CD4-positive, alpha-beta T cell (primary cell): ENCODE results near the gene AMACR. TPM values are rescaled to one million over a fixed set of nuclear protein-coding genes. Genes with fewer than 3 reads are reported as not detected.

Experiments used
- ATAC-seq: fragments of 200-7000 bp; cut with Tn5 transposase; one replicate; pipeline ENCODE4 v1.10.0; 2022; ENCODE audit warnings: mild to moderate bottlenecking; ENCODE audit not compliant: poor library complexity
- CTCF ChIA-PET: fragments of 350-600 bp; sonication (Branson Sonifier 250); formaldehyde crosslinking; loops from one replicate; lab custom pipeline; 2021; ENCODE audit warnings: antibody characterized with exemption, inconsistent platforms; lab: Charles Lee
- POLR2A ChIA-PET: fragments of 350-600 bp; sonication (Branson Sonifier 250); formaldehyde crosslinking; loops from one replicate; lab custom pipeline; 2021; ENCODE audit warnings: antibody characterized with exemption, inconsistent platforms; lab: Charles Lee
- DNase-seq, 14 experiments: peaks; one replicate each; pipeline ENCODE4 v3.0.0-alpha.2; 2013 to 2020; ENCODE audit warnings: mixed read lengths in 2 of 14
- H3K27ac ChIP-seq, 2 donors: one replicate each; pipeline versions ENCODE4 v1.5.1 to v1.7.0; 2013; ENCODE audit warnings: low read length in 2 of 2, low read depth in 1 of 2, mild to moderate bottlenecking in 1 of 2
- H3K27me3 ChIP-seq, 2 experiments: 1 replicate in 1 of 2; 2 replicates in 1 of 2; pipeline versions ENCODE4 v1.6.1 to v1.7.0; 2013; ENCODE audit warnings: low read length in 2 of 2, control low read depth in 1 of 2, mild to moderate bottlenecking in 1 of 2, moderate library complexity in 1 of 2; ENCODE audit not compliant: insufficient read depth in 2 of 2, control insufficient read depth in 1 of 2
- H3K36me3 ChIP-seq: one replicate; pipeline ENCODE4 v1.6.1; 2013; ENCODE audit warnings: low read length, control low read depth; ENCODE audit not compliant: insufficient read depth
- H3K4me1 ChIP-seq: one replicate; pipeline ENCODE4 v1.6.1; 2013; ENCODE audit warnings: low read length, control low read depth; ENCODE audit not compliant: insufficient read depth
- H3K4me3 ChIP-seq: one replicate; pipeline ENCODE4 v1.5.1; 2013; ENCODE audit warnings: mild to moderate bottlenecking, low read length, moderate library complexity
- H3K9me3 ChIP-seq, 2 experiments: 1 replicate in 1 of 2; 2 replicates in 1 of 2; pipeline versions ENCODE4 v1.6.1 to v1.7.0; 2013; ENCODE audit warnings: low read length in 2 of 2, mild to moderate bottlenecking in 2 of 2, control low read depth in 1 of 2, moderate library complexity in 1 of 2; ENCODE audit not compliant: control insufficient read depth in 1 of 2, insufficient read depth in 1 of 2
- H3K27ac Mint-ChIP-seq: one replicate; pipeline ENCODE4 v1.8.0; 2020; ENCODE audit warnings: mixed read lengths
- H3K27me3 Mint-ChIP-seq: one replicate; pipeline ENCODE4 v1.8.0; 2021; ENCODE audit warnings: mixed read lengths
- H3K36me3 Mint-ChIP-seq: one replicate; pipeline ENCODE4 v1.8.0; 2021; ENCODE audit warnings: low read depth, mixed read lengths
- H3K4me1 Mint-ChIP-seq: one replicate; pipeline ENCODE4 v1.8.0; 2021; ENCODE audit warnings: low read depth, mixed read lengths
- H3K4me3 Mint-ChIP-seq: one replicate; pipeline ENCODE4 v1.8.0; 2020; ENCODE audit warnings: mild to moderate bottlenecking, mixed read lengths
- H3K9me3 Mint-ChIP-seq: one replicate; pipeline ENCODE4 v1.8.0; 2020; ENCODE audit warnings: mixed read lengths
- CTCF ChIP-seq: fragments of 200-600 bp; IDR thresholded peaks from one replicate; pipeline ENCODE4 v1.8.0; 2022; ENCODE audit warnings: antibody characterized with exemption, mild to moderate bottlenecking
- intact Hi-C, 2 experiments: fragments of 100-400 bp; cut with DNase I in 1 of 2; cut with micrococcal nuclease in 1 of 2; formaldehyde crosslinking; loops; one replicate each; pipeline versions ENCODE4 v1.15.1 to v1.9.0; 2023 to 2025; cut with DNase I, micrococcal nuclease
- total RNA-seq, 174 experiments: library from RNA in 2 of 174; stranded (reverse) in 2 of 174; gene quantifications; one replicate each; pipeline ENCODE4 v1.2.3 and lab custom pipeline; 2021 to 2026

AMACR gene
- total RNA-seq, 2 experiments from 2014 or later = 1.3 to 1.4 TPM

GRCh38 chr5:33937017-33937706 lies 70.7 kb downstream of the AMACR start:
- no peak for TF ChIP-seq CTCF
- no peak overlapping the region for H3K27ac ChIP-seq
- ATAC-seq (no peak), DNase-seq (no peak)
- no peak overlapping the region for H3K4me3 Mint-ChIP-seq
- H3K9me3 Mint-ChIP-seq = no peaks in the 10 kb centered on the region
- no peak overlapping the region for H3K27ac Mint-ChIP-seq
- no peaks in the 10 kb centered on the region for H3K36me3 ChIP-seq
- peaks cover 78% of the 10 kb centered on the region for H3K27me3 Mint-ChIP-seq
- peaks cover 40 to 63% of the 10 kb centered on the region in 2 experiments for H3K27me3 ChIP-seq
- no peaks in the 10 kb centered on the region for H3K36me3 Mint-ChIP-seq
- intact Hi-C loops = loop anchor here in 1 of 2 experiments (10.0 kb wide), 1 partner anchor 352 kb away; no protein-coding TSS in a partner anchor
- CTCF ChIA-PET = no interaction called here
- peaks cover 7% of the 10 kb centered on the region for H3K4me1 ChIP-seq
- no peak overlapping the region for H3K4me3 ChIP-seq
- H3K4me1 Mint-ChIP-seq = no peaks in the 10 kb centered on the region
- peaks cover 0 to 26% of the 10 kb centered on the region in 2 experiments for H3K9me3 ChIP-seq
- POLR2A ChIA-PET = no interaction called here

- Histone ChIP-seq H3K9me3 (peaks cover 0 to 26% of the 10 kb centered on the region in 2 experiments), H3K4me3 (no peak within 1 kb of the TSS), H3K36me3 (no peaks in the 10 kb centered on the region), H3K4me1 (peaks cover 7% of the 10 kb centered on the region), H3K27ac (no peak within 1 kb of the TSS), H3K27me3 (peaks cover 37 to 56% of the 10 kb centered on the region in 2 experiments)
- ChIA-PET POLR2A (no interaction called here), CTCF (interaction anchor here (2.6 kb wide), 1 partner anchor 501 kb away, joined by 13 read pairs; no protein-coding TSS in a partner anchor)
- H3K27me3 Mint-ChIP-seq = peaks cover 74% of the 10 kb centered on the region
- no peaks in the 10 kb centered on the region for H3K36me3 Mint-ChIP-seq
- H3K27ac Mint-ChIP-seq = no peak within 1 kb of the TSS
- no peaks in the 10 kb centered on the region for H3K4me1 Mint-ChIP-seq
- no peak for TF ChIP-seq CTCF
- ATAC-seq (no peak), DNase-seq (no peak)
- no peaks in the 10 kb centered on the region for H3K9me3 Mint-ChIP-seq
- intact Hi-C loops = loop anchor here in 1 of 2 experiments (10.0 kb wide), 1 partner anchor 352 kb away; no protein-coding TSS in a partner anchor
- H3K4me3 Mint-ChIP-seq = no peak within 1 kb of the TSS
Measured at GRCh38 chr5:33936381-33937016, 71.4 kb downstream of the AMACR start, which contains the start of gene RXFP3. TSS of gene RXFP3 (plus strand) at chr5:33936386. CDS start at chr5:33936741, 355 bp downstream.

Other genes starting within 250 kb of the AMACR start
- gene ADAMTS12, start 116.1 kb downstream of the AMACR start, total RNA-seq = under 1 TPM in 1 of 2 experiments, not detected in 1; 0.06 TPM
- not detected for gene RXFP3, start 71.7 kb downstream of the AMACR start, total RNA-seq
- gene SLC45A2, start 23.4 kb downstream of the AMACR start, total RNA-seq = not detected
- gene C1QTNF3, start 35.2 kb upstream of the AMACR start, total RNA-seq = 1 to 10 TPM; 2.9 to 3.2 TPM